Nephron (organoid): ENCODE data around the gene DNAAF1.
"Not testable (repeated sequence)": the region's sequence is repeated elsewhere in the genome, so short reads cannot be mapped to it uniquely, and the experiment has no call there.

Source experiments
- H3K27ac Mint-ChIP-seq, 3 experiments: 2 replicates each; pipeline ENCODE4 v1.8.0; 2020; ENCODE audit warnings: mixed read lengths in 3 of 3, mild to moderate bottlenecking in 2 of 3, moderate library complexity in 1 of 3
- H3K27me3 Mint-ChIP-seq: 2 replicates; pipeline ENCODE4 v1.8.0; 2021; ENCODE audit warnings: low read depth, mild to moderate bottlenecking, moderate library complexity, mixed read lengths
- H3K36me3 Mint-ChIP-seq: 2 replicates; pipeline ENCODE4 v1.8.0; 2020; ENCODE audit warnings: low read depth, mixed read lengths
- H3K4me1 Mint-ChIP-seq: 2 replicates; pipeline ENCODE4 v1.8.0; 2020; ENCODE audit warnings: mixed read lengths
- H3K4me3 Mint-ChIP-seq, 3 experiments: 2 replicates each; pipeline ENCODE4 v1.8.0; 2020; ENCODE audit warnings: mild to moderate bottlenecking in 3 of 3, mixed read lengths in 3 of 3, moderate library complexity in 2 of 3
- H3K9me3 Mint-ChIP-seq: 2 replicates; pipeline ENCODE4 v1.8.0; 2020; ENCODE audit warnings: mixed read lengths
- TF ChIP-seq, protein P1 (sequence below), 3 experiments: fragments of 200-600 bp; sonication (generic); IDR thresholded peaks; one replicate each; pipeline ENCODE4 v1.5.0; 2021; ENCODE audit warnings: antibody characterized with exemption in 3 of 3; ENCODE audit not compliant: unreplicated experiment in 3 of 3

DNAAF1 gene

GRCh38 chr16:84207879-84208278 is 62.8 kb downstream of the DNAAF1 start:
- Mint-ChIP-seq H3K36me3 (no peaks in the 10 kb centered on the region), H3K27me3 (peaks cover 13% of the 10 kb centered on the region), H3K9me3 (peaks cover 2% of the 10 kb centered on the region), H3K4me3 (no peak overlapping the region), H3K4me1 (peaks cover 5% of the 10 kb centered on the region), H3K27ac (peak overlapping the region in 2 of 3 experiments; percentile 80 to 89)
- TF ChIP-seq, protein P1, sequence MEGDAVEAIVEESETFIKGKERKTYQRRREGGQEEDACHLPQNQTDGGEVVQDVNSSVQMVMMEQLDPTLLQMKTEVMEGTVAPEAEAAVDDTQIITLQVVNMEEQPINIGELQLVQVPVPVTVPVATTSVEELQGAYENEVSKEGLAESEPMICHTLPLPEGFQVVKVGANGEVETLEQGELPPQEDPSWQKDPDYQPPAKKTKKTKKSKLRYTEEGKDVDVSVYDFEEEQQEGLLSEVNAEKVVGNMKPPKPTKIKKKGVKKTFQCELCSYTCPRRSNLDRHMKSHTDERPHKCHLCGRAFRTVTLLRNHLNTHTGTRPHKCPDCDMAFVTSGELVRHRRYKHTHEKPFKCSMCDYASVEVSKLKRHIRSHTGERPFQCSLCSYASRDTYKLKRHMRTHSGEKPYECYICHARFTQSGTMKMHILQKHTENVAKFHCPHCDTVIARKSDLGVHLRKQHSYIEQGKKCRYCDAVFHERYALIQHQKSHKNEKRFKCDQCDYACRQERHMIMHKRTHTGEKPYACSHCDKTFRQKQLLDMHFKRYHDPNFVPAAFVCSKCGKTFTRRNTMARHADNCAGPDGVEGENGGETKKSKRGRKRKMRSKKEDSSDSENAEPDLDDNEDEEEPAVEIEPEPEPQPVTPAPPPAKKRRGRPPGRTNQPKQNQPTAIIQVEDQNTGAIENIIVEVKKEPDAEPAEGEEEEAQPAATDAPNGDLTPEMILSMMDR (IDR thresholded peaks at IDR 0.05; ENCODE audit: unreplicated experiment in 3 of 3): no peak

DNA sequence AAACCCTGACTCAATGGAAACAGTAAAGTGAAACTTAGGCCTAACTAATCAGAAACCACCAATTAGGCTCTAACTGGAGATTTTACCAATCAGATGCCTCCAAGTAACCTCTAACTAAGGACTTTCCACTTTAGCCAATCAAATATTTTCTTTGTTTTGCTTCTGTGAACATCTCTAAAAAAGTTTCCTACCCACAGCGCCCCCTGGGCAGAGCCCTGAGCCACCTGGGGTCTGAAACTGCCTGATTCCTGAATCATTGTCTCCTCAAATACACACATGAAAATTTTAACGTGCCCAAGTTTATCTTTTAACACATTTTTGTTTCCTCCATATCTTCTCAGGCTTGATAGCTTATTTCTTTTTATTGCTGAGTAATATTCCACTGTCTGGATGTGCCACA is 64.9 kb downstream of the DNAAF1 start:
- H3K4me3 Mint-ChIP-seq: no peak overlapping the region
- H3K36me3 Mint-ChIP-seq: no peaks in the 10 kb centered on the region
- H3K9me3 Mint-ChIP-seq: peaks cover 2% of the 10 kb centered on the region
- no peak overlapping the region for H3K27ac Mint-ChIP-seq
- H3K27me3 Mint-ChIP-seq: peaks cover 5% of the 10 kb centered on the region
- TF ChIP-seq, protein P1 (IDR thresholded peaks at IDR 0.05; ENCODE audit: unreplicated experiment in 3 of 3): no peak
- H3K4me1 Mint-ChIP-seq: peaks cover 5% of the 10 kb centered on the region

- Mint-ChIP-seq H3K27me3 (peaks cover 5% of the 10 kb centered on the region), H3K4me3 (no peak overlapping the region), H3K27ac (no peak overlapping the region), H3K4me1 (peaks cover 5% of the 10 kb centered on the region), H3K36me3 (no peaks in the 10 kb centered on the region), H3K9me3 (peaks cover 2% of the 10 kb centered on the region)
- TF ChIP-seq, protein P1 (IDR thresholded peaks at IDR 0.05; ENCODE audit: unreplicated experiment in 3 of 3): no peak
These were observed 67.0 kb downstream of the DNAAF1 start for GRCh38 chr16:84212154-84212553.

DNA sequence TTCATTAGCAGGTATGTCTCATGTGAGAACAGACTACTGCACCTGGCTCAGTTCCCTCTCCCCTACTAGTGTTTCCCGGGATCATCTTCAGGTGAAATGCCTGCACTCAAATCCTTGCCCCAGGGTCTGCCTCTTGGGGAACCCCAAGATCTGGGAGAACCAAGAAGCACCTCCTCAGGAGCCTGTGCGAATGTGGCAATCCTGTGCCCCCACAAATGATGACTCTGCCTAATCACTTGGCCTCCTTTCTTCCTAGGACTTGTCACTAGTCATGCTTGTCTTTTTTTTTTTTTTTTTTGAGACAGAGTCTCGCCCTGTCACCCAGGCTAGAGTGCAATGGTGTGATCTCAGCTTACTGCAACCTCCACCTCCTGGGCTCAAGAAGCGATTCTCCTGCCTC is 67.5 kb downstream of the DNAAF1 start:
- Mint-ChIP-seq H3K4me1 (peaks cover 5% of the 10 kb centered on the region), H3K27me3 (peaks cover 5% of the 10 kb centered on the region), H3K9me3 (peaks cover 2% of the 10 kb centered on the region), H3K27ac (no peak overlapping the region), H3K4me3 (no peak overlapping the region), H3K36me3 (no peaks in the 10 kb centered on the region)
- TF ChIP-seq, protein P1 (IDR thresholded peaks at IDR 0.05; ENCODE audit: unreplicated experiment in 3 of 3): no peak

DNA sequence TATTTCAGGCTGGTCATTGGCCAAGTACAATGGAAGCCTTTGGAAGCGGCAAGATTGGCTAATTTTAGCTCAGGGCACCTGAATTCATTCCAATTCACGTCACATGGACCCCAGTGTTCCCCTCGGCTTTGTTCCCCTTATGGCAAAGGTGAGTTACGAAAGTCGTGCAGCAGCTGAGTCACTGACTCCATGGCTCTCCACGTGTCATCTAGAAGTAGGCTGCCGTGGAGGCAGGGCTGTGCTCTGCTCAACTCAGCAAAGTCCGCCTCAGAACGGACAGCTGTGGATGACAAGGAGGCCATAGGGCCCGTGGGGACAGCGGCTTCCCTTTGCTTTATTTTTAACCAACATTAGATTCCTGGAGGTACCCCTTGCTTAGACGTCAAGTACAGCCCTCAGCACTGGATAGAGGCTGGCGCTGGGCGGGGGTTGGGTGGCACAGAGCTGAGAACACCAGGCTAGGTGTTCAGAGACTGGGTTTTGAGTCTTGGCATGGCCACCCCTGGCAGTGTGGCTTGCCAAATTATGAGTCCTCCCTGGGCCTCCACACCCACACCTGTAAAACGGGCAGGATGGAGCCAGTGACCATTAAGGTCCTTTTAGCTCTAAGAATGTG is 69.5 kb downstream of the DNAAF1 start:
- H3K36me3 Mint-ChIP-seq: no peaks in the 10 kb centered on the region
- no peak overlapping the region for H3K27ac Mint-ChIP-seq
- no peak overlapping the region for H3K4me3 Mint-ChIP-seq
- H3K9me3 Mint-ChIP-seq: peaks cover 2% of the 10 kb centered on the region
- no peaks in the 10 kb centered on the region for H3K4me1 Mint-ChIP-seq
- TF ChIP-seq, protein P1 (IDR thresholded peaks at IDR 0.05; ENCODE audit: unreplicated experiment in 3 of 3): no peak
- H3K27me3 Mint-ChIP-seq: peaks cover 5% of the 10 kb centered on the region

GRCh38 chr16:84215531-84215930 is 70.4 kb downstream of the DNAAF1 start:
- H3K4me3 Mint-ChIP-seq: no peak overlapping the region
- TF ChIP-seq, protein P1 (IDR thresholded peaks at IDR 0.05; ENCODE audit: unreplicated experiment in 3 of 3): no peak
- peaks cover 7% of the 10 kb centered on the region for H3K27me3 Mint-ChIP-seq
- H3K4me1 Mint-ChIP-seq: no peaks in the 10 kb centered on the region
- no peak overlapping the region for H3K27ac Mint-ChIP-seq
- H3K36me3 Mint-ChIP-seq: no peaks in the 10 kb centered on the region
- H3K9me3 Mint-ChIP-seq: no peaks in the 10 kb centered on the region

- H3K36me3 Mint-ChIP-seq, H3K4me1 Mint-ChIP-seq, H3K4me3 Mint-ChIP-seq, H3K27ac Mint-ChIP-seq, H3K9me3 Mint-ChIP-seq: not testable (repeated sequence)
- peaks cover 11% of the 10 kb centered on the region for H3K27me3 Mint-ChIP-seq
These were observed 71.0 kb downstream of the DNAAF1 start for GRCh38 chr16:84216144-84216543.
